CD14-positive monocyte (primary cell): Measurements from ENCODE around the gene SIX3. TPM values are rescaled to one million over a fixed set of nuclear protein-coding genes. Genes with fewer than 3 reads are reported as not detected.
A peak's percentile ranks its signal among the peaks of the same experiment; 100 is the strongest.

Source experiments
- DNase-seq, 3 donors: peaks; one replicate each; pipeline ENCODE4 v3.0.0-alpha.2; 2011 to 2022
- H2AFZ ChIP-seq: 2 replicates; pipeline ENCODE4 v1.6.0; 2012; ENCODE audit warnings: mild to moderate bottlenecking, low read depth, low read length, inconsistent platforms; ENCODE audit not compliant: insufficient read depth, poor library complexity, severe bottlenecking
- H3K27ac ChIP-seq, 2 donors: 1 replicate in 1 of 2; 2 replicates in 1 of 2; pipeline ENCODE4 v1.5.1; 2012 to 2013; ENCODE audit warnings: low read length in 2 of 2, control low read depth in 1 of 2, inconsistent platforms in 1 of 2, low read depth in 1 of 2, mild to moderate bottlenecking in 1 of 2
- H3K27me3 ChIP-seq, 2 donors: one replicate each; pipeline versions ENCODE4 v1.6.0 to v1.6.1; 2011 to 2013; ENCODE audit warnings: low read length in 2 of 2; ENCODE audit not compliant: control insufficient read depth in 2 of 2, insufficient read depth in 2 of 2
- H3K36me3 ChIP-seq, 2 donors: replicated peaks in 1 of 2; 1 replicate in 1 of 2; 2 replicates in 1 of 2; pipeline versions ENCODE4 v1.5.1 to v1.6.1; 2012 to 2013; ENCODE audit warnings: low read length in 2 of 2, control low read depth in 1 of 2, inconsistent platforms in 1 of 2, mild to moderate bottlenecking in 1 of 2; ENCODE audit not compliant: insufficient read depth in 2 of 2, control insufficient read depth in 1 of 2
- H3K4me1 ChIP-seq, 2 donors: 1 replicate in 1 of 2; 2 replicates in 1 of 2; pipeline versions ENCODE4 v1.5.1 to v1.6.1; 2012 to 2013; ENCODE audit warnings: low read length in 2 of 2, control low read depth in 1 of 2, inconsistent platforms in 1 of 2, mild to moderate bottlenecking in 1 of 2, moderate library complexity in 1 of 2; ENCODE audit not compliant: insufficient read depth in 2 of 2, control insufficient read depth in 1 of 2
- H3K4me2 ChIP-seq: replicated peaks from 2 replicates; pipeline ENCODE3; 2012; ENCODE audit warnings: low read length, moderate library complexity, mild to moderate bottlenecking; ENCODE audit not compliant: poor library complexity, severe bottlenecking; ENCODE audit errors: extremely low read depth
- H3K4me3 ChIP-seq, 3 experiments: fragments of 200-600 bp in 1 of 3; sonication (generic) in 1 of 3; replicated peaks in 1 of 3; 1 replicate in 2 of 3; 2 replicates in 1 of 3; pipeline ENCODE4 v1.5.1; 2011 to 2013; ENCODE audit warnings: low read length in 3 of 3, mild to moderate bottlenecking in 3 of 3, control low read depth in 2 of 3, low read depth in 2 of 3, inconsistent platforms in 1 of 3, moderate library complexity in 1 of 3
- H3K79me2 ChIP-seq: 2 replicates; pipeline ENCODE4 v1.6.0; 2012; ENCODE audit warnings: mild to moderate bottlenecking, control low read depth, inconsistent platforms, low read length, moderate library complexity; ENCODE audit not compliant: insufficient read depth
- H3K9ac ChIP-seq: 2 replicates; pipeline ENCODE4 v1.6.0; 2017; ENCODE audit warnings: low read length, mild to moderate bottlenecking; ENCODE audit not compliant: insufficient read depth, poor library complexity, severe bottlenecking
- H3K9me3 ChIP-seq, 2 donors: replicated peaks in 1 of 2; 1 replicate in 1 of 2; 2 replicates in 1 of 2; pipeline versions ENCODE4 v1.5.1 to v1.6.1; 2012 to 2013; ENCODE audit warnings: low read length in 2 of 2, control low read depth in 1 of 2; ENCODE audit not compliant: control insufficient read depth in 1 of 2, insufficient read depth in 1 of 2
- H4K20me1 ChIP-seq: 2 replicates; pipeline ENCODE4 v1.6.0; 2012; ENCODE audit warnings: mild to moderate bottlenecking, low read length, control low read depth, moderate library complexity; ENCODE audit not compliant: insufficient read depth
- H3K27ac Mint-ChIP-seq, 7 donors: one replicate each; pipeline ENCODE4 v1.8.0; 2020; ENCODE audit warnings: mild to moderate bottlenecking in 7 of 7, mixed read lengths in 7 of 7, moderate library complexity in 6 of 7, inconsistent platforms in 2 of 7
- H3K27me3 Mint-ChIP-seq, 3 donors: one replicate each; pipeline ENCODE4 v1.8.0; 2021 to 2022; ENCODE audit warnings: low read depth in 3 of 3, mild to moderate bottlenecking in 3 of 3, mixed read lengths in 3 of 3, moderate library complexity in 3 of 3, inconsistent platforms in 1 of 3
- H3K36me3 Mint-ChIP-seq, 2 donors: one replicate each; pipeline ENCODE4 v1.8.0; 2020; ENCODE audit warnings: mixed read lengths in 2 of 2, inconsistent platforms in 1 of 2, mild to moderate bottlenecking in 1 of 2
- H3K4me1 Mint-ChIP-seq: one replicate; pipeline ENCODE4 v1.8.0; 2020; ENCODE audit warnings: mild to moderate bottlenecking, mixed read lengths
- H3K4me3 Mint-ChIP-seq, 2 donors: one replicate each; pipeline ENCODE4 v1.8.0; 2020; ENCODE audit warnings: mild to moderate bottlenecking in 2 of 2, mixed read lengths in 2 of 2, moderate library complexity in 1 of 2
- H3K9me3 Mint-ChIP-seq, 7 donors: one replicate each; pipeline ENCODE4 v1.8.0; 2020 to 2022; ENCODE audit warnings: mixed read lengths in 7 of 7, mild to moderate bottlenecking in 6 of 7, moderate library complexity in 6 of 7, inconsistent platforms in 2 of 7
- CTCF ChIP-seq: fragments of 200-600 bp; IDR thresholded peaks from one replicate; pipeline ENCODE4 v1.8.0; 2022; ENCODE audit warnings: antibody characterized with exemption, mild to moderate bottlenecking
- WGBS: methylation state at CpG from one replicate; pipeline ENCODE4 v1.1.5; 2013; ENCODE audit warnings: missing lambda C conversion rate; ENCODE audit not compliant: insufficient coverage; 5-methylcytosine and 5-hydroxymethylcytosine counted together
- intact Hi-C, 2 donors: fragments of 100-400 bp; cut with micrococcal nuclease; formaldehyde crosslinking; loops; one replicate each; pipeline versions ENCODE4 v1.15.0 to v1.15.1; 2023
- polyA plus RNA-seq, 3 donors: library from polyadenylated mRNA; depleted of rRNA in 1 of 3; unstranded in 2 of 3; stranded (reverse) in 1 of 3; fragments of 300-500 nt in 2 of 3; fragments of >200 nt in 1 of 3; fragmentation: Illumina TruSeq in 2 of 3; gene quantifications; 1 replicate in 2 of 3; 2 replicates in 1 of 3; pipeline ENCODE4 v1.2.3, GENCODE V29; 2012 to 2021

The SIX3 gene
- polyA plus RNA-seq, 3 donors, result not detected

DNA sequence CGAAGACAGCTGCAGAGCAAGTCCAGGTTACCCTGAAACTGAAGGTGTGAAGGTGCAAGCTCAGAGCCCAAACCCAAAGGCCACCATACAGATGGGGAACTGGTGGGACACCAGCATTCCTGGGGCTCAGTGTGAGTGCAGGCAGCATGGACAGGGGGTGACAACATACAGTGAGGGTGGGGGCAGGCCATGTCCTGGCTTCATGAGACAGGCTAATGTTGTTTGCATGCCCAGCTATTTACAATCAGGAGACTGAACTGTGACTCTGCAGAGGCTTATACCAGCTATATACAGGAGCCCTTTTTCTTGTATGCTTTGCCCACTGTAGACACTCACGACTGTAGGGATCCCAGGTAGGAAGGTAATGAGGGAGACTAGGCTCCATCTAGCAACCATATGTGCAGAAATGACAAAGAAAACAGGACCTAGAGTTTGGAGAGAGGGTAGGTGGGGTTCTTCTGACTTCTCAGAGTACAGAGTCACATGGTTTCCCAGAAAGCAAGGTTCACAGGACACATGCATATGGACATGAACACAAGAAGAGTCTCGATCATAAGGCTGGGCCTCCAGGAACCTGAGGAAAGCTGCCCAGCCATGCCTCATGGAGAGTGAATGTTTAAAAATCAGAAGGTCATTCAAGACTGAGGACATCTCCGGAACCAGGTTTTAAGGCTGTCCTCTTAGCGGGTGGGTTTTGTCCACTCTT lies 26.4 kb downstream of the SIX3 start:
- H3K27me3 ChIP-seq, result peaks cover 0 to 5% of the 10 kb centered on the region in 2 donors
- H3K27me3 Mint-ChIP-seq, result peaks cover 10 to 30% (median 22%) of the 10 kb centered on the region in 3 donors
- 93% methylated on average over 4 of the region's 5 CpGs for WGBS

GRCh38 chr2:44969936-44970335 lies 28.4 kb downstream of the SIX3 start:
- Histone ChIP-seq H3K27ac (no peak overlapping the region), H3K4me1 (no peaks in the 10 kb centered on the region), H3K4me2 (no peak overlapping the region), H3K4me3 (no peak overlapping the region), H3K9ac (no peak overlapping the region), H4K20me1 (no peaks in the 10 kb centered on the region), H3K36me3 (no peaks in the 10 kb centered on the region), H3K9me3 (no peaks in the 10 kb centered on the region), H2AFZ (no peak overlapping the region), H3K79me2 (no peaks in the 10 kb centered on the region), H3K27me3 (peaks cover 0 to 3% of the 10 kb centered on the region in 2 donors)
- H3K36me3 Mint-ChIP-seq, result no peaks in the 10 kb centered on the region
- 86% methylated on average over 4 of the region's 4 CpGs for WGBS
- no peak for TF ChIP-seq CTCF
- H3K27me3 Mint-ChIP-seq, result peaks cover 12 to 27% (median 23%) of the 10 kb centered on the region in 3 donors
- no peak for DNase-seq
- H3K9me3 Mint-ChIP-seq, result no peaks in the 10 kb centered on the region
- intact Hi-C loops, result no loop called here
- H3K27ac Mint-ChIP-seq, result no peak overlapping the region
- peaks cover 7% of the 10 kb centered on the region for H3K4me1 Mint-ChIP-seq
- H3K4me3 Mint-ChIP-seq, result no peak overlapping the region

More for the DNA sequence above, 26.4 kb downstream of the SIX3 start:
- no peak overlapping the region for H3K4me3 Mint-ChIP-seq
- H3K4me2 ChIP-seq, result no peak overlapping the region
- H3K4me1 Mint-ChIP-seq, result peaks cover 1% of the 10 kb centered on the region
- TF ChIP-seq CTCF, result no peak
- H3K9me3 ChIP-seq, result no peaks in the 10 kb centered on the region
- no peaks in the 10 kb centered on the region for H3K79me2 ChIP-seq
- no peak for DNase-seq
- no peak overlapping the region for H3K27ac ChIP-seq
- intact Hi-C loops, result no loop called here
- H3K36me3 Mint-ChIP-seq, result no peaks in the 10 kb centered on the region
- H3K4me3 ChIP-seq, result no peak overlapping the region
- H3K36me3 ChIP-seq, result no peaks in the 10 kb centered on the region
- no peaks in the 10 kb centered on the region for H3K9me3 Mint-ChIP-seq
- peak overlapping the region in 1 of 7 donors; percentile 18 for H3K27ac Mint-ChIP-seq
- no peaks in the 10 kb centered on the region for H3K4me1 ChIP-seq
- no peak overlapping the region for H2AFZ ChIP-seq
- no peaks in the 10 kb centered on the region for H4K20me1 ChIP-seq
- no peak overlapping the region for H3K9ac ChIP-seq
